ENCODE measurements around the gene SCN2B.

DNA sequence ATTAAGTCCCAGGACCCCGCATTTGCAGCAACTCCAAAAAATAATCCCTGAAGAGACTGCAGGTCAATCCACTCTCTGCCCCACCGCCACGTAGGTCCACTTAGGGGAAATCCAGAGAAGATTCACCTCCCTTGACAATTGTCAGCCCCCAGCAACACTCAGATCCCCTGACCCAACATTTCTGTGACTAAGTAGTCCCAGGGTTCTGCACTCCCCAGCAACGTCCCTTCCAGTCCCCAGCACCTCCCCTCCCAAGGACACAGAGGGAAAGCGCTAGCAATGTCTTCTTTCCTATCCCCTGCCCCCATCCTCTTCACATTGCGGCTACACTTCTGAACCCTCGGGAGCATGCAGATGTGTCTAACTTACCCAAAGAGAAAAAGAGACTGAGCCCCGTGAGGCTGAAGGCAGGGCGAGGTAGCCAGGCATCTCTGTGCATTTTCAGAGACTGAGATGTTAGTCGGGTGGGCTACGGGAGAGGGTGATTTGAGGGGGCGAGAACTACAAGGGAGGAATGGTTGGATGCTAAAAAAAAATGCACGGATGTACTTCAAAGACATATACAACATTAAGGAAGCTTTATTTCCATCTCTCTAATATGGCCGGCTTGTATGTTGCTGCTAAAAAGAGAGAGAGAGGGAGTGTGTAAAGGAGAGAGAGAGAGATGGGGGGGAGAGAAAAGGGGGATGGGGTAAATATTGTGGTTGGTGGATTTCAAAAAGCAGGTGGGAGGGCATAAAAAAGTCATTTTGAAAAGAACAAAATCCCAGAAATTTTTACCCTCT, at the start of gene SCN2B:
- TF ChIP-seq CREB1 (IDR thresholded peaks at IDR 0.05; ENCODE audit: low read depth) (no peak), EP300 (IDR thresholded peaks at IDR 0.05; ENCODE audit: borderline replicate concordance in 1 of 2, control insufficient read depth in 1 of 2, low read depth in 2 of 2, low read length in 2 of 2) (no peak), CEBPB (IDR thresholded peaks at IDR 0.05; ENCODE audit: borderline replicate concordance in 1 of 2, low read depth in 2 of 2, low read length in 2 of 2) (no peak), BHLHE40 (IDR thresholded peaks at IDR 0.05; ENCODE audit: borderline replicate concordance in 1 of 2, low read depth in 2 of 2, low read length in 1 of 2) (no peak), NR2C2 (IDR thresholded peaks at IDR 0.05; ENCODE audit: borderline replicate concordance, control insufficient read depth, insufficient read length, low read depth) (no peak), ZNF24 (IDR thresholded peaks at IDR 0.05) (no peak), SPI1 (IDR thresholded peaks at IDR 0.05; ENCODE audit: borderline replicate concordance, insufficient read depth, low read depth, low read length) (no peak), MXI1 (IDR thresholded peaks at IDR 0.05; ENCODE audit: low read depth, low read length) (no peak), NR2C1 (IDR thresholded peaks at IDR 0.05) (no peak), MYC (IDR thresholded peaks at IDR 0.05; ENCODE audit: insufficient read depth, insufficient read length, insufficient replicate concordance, low read length, severe bottlenecking) (no peak), NR2F1 (conservative IDR thresholded peaks at IDR 0.05) (no peak)
- TF ChIP-seq, protein P1, sequence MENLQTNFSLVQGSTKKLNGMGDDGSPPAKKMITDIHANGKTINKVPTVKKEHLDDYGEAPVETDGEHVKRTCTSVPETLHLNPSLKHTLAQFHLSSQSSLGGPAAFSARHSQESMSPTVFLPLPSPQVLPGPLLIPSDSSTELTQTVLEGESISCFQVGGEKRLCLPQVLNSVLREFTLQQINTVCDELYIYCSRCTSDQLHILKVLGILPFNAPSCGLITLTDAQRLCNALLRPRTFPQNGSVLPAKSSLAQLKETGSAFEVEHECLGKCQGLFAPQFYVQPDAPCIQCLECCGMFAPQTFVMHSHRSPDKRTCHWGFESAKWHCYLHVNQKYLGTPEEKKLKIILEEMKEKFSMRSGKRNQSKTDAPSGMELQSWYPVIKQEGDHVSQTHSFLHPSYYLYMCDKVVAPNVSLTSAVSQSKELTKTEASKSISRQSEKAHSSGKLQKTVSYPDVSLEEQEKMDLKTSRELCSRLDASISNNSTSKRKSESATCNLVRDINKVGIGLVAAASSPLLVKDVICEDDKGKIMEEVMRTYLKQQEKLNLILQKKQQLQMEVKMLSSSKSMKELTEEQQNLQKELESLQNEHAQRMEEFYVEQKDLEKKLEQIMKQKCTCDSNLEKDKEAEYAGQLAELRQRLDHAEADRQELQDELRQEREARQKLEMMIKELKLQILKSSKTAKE (IDR thresholded peaks at IDR 0.05; ENCODE audit: low read depth, poor library complexity, severe bottlenecking): no peak
- TF ChIP-seq, protein P2, sequence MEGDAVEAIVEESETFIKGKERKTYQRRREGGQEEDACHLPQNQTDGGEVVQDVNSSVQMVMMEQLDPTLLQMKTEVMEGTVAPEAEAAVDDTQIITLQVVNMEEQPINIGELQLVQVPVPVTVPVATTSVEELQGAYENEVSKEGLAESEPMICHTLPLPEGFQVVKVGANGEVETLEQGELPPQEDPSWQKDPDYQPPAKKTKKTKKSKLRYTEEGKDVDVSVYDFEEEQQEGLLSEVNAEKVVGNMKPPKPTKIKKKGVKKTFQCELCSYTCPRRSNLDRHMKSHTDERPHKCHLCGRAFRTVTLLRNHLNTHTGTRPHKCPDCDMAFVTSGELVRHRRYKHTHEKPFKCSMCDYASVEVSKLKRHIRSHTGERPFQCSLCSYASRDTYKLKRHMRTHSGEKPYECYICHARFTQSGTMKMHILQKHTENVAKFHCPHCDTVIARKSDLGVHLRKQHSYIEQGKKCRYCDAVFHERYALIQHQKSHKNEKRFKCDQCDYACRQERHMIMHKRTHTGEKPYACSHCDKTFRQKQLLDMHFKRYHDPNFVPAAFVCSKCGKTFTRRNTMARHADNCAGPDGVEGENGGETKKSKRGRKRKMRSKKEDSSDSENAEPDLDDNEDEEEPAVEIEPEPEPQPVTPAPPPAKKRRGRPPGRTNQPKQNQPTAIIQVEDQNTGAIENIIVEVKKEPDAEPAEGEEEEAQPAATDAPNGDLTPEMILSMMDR (IDR thresholded peaks at IDR 0.05 in 2 of 3, conservative IDR thresholded peaks at IDR 0.05 in 1 of 3; ENCODE audit: control insufficient read depth in 2 of 3, extremely low read depth in 1 of 3, insufficient read depth in 1 of 3, low read depth in 3 of 3, low read length in 3 of 3): no peak
- TF ChIP-seq, protein P3, sequence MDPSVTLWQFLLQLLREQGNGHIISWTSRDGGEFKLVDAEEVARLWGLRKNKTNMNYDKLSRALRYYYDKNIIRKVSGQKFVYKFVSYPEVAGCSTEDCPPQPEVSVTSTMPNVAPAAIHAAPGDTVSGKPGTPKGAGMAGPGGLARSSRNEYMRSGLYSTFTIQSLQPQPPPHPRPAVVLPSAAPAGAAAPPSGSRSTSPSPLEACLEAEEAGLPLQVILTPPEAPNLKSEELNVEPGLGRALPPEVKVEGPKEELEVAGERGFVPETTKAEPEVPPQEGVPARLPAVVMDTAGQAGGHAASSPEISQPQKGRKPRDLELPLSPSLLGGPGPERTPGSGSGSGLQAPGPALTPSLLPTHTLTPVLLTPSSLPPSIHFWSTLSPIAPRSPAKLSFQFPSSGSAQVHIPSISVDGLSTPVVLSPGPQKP (IDR thresholded peaks at IDR 0.05; ENCODE audit: low read depth, low read length): no peak
